A549 (cell line): Measurements from ENCODE around the gene CNTNAP1.

Experiments
- GATA3 ChIP-seq: IDR thresholded peaks from 2 replicates; pipeline ENCODE4 v1.6.1; 2012; ENCODE audit warnings: borderline replicate concordance
- MAFK ChIP-seq: fragments of 450-650 bp; IDR thresholded peaks from 2 replicates; pipeline ENCODE4 v1.6.1; 2014; ENCODE audit not compliant: partially characterized antibody
- MAX ChIP-seq: IDR thresholded peaks from 2 replicates; pipeline ENCODE4 v1.6.1; 2012
- MYC ChIP-seq: IDR thresholded peaks from 2 replicates; pipeline ENCODE4 v1.6.1; 2012; ENCODE audit warnings: mild to moderate bottlenecking, inconsistent platforms, low read length, improper control_type of control experiment, borderline replicate concordance
- POLR2A ChIP-seq: IDR thresholded peaks from 2 replicates; pipeline ENCODE4 v1.6.1; 2012; ENCODE audit warnings: mild to moderate bottlenecking, low read length
- RCOR1 ChIP-seq: fragments of 150-350 bp; IDR thresholded peaks from 2 replicates; pipeline ENCODE4 v1.6.1; 2014; ENCODE audit warnings: antibody characterized with exemption, low read length, low read depth
- REST ChIP-seq: fragments of 200-600 bp; sonication (generic); IDR thresholded peaks from 2 replicates; pipeline ENCODE4 v1.6.1; 2016; ENCODE audit warnings: antibody characterized with exemption, mild to moderate bottlenecking, moderate library complexity
- TF ChIP-seq, protein P1 (sequence below): fragments of >200 bp; sonication (Bioruptor Twin); formaldehyde crosslinking; IDR thresholded peaks from 3 replicates; pipeline ENCODE4 v1.5.1; 2016

- TF ChIP-seq REST (no peak), POLR2A (no peak), MYC (no peak), GATA3 (no peak), MAFK (no peak), MAX (peak; percentile 51; the same call in 1 of the 2 replicates), RCOR1 (no peak)
- TF ChIP-seq, protein P1, sequence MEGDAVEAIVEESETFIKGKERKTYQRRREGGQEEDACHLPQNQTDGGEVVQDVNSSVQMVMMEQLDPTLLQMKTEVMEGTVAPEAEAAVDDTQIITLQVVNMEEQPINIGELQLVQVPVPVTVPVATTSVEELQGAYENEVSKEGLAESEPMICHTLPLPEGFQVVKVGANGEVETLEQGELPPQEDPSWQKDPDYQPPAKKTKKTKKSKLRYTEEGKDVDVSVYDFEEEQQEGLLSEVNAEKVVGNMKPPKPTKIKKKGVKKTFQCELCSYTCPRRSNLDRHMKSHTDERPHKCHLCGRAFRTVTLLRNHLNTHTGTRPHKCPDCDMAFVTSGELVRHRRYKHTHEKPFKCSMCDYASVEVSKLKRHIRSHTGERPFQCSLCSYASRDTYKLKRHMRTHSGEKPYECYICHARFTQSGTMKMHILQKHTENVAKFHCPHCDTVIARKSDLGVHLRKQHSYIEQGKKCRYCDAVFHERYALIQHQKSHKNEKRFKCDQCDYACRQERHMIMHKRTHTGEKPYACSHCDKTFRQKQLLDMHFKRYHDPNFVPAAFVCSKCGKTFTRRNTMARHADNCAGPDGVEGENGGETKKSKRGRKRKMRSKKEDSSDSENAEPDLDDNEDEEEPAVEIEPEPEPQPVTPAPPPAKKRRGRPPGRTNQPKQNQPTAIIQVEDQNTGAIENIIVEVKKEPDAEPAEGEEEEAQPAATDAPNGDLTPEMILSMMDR, result no peak
Observed at GRCh38 chr17:42677012-42677857, 5.1 kb upstream of the CNTNAP1 start.
